ENCODE data around the gene TRAPPC4. TPM values are rescaled to one million over a fixed set of nuclear protein-coding genes. Genes with fewer than 3 reads are reported as not detected.
"Not testable (repeated sequence)": the region's sequence is repeated elsewhere in the genome, so short reads cannot be mapped to it uniquely, and the experiment has no call there.

TRAPPC4 gene
- total RNA-seq, 1 donor from 2014 or later, result 73.1 TPM

- H3K4me1 Mint-ChIP-seq (ENCODE audit: unreplicated experiment), result peaks cover 7% of the 10 kb centered on the region
- no peak overlapping the region for H3K4me3 Mint-ChIP-seq
- H3K27ac Mint-ChIP-seq, result no peak overlapping the region
- DNase-seq (ENCODE audit: extremely low spot score, unreplicated experiment), result no peak
- H3K9me3 Mint-ChIP-seq, result no peaks in the 10 kb centered on the region
- peak; percentile 19 for TF ChIP-seq CTCF (conservative IDR thresholded peaks at IDR 0.05)
- peaks cover 7% of the 10 kb centered on the region for H3K27me3 Mint-ChIP-seq
- H3K36me3 Mint-ChIP-seq, result no peaks in the 10 kb centered on the region
These were observed 39.1 kb upstream of the TRAPPC4 start for GRCh38 chr11:118979434-118979833.

- Mint-ChIP-seq H3K27me3 (peaks cover 3% of the 10 kb centered on the region), H3K4me3 (no peak overlapping the region), H3K9me3 (no peaks in the 10 kb centered on the region), H3K4me1 (ENCODE audit: unreplicated experiment) (peaks cover 7% of the 10 kb centered on the region), H3K27ac (no peak overlapping the region), H3K36me3 (no peaks in the 10 kb centered on the region)
- TF ChIP-seq CTCF (conservative IDR thresholded peaks at IDR 0.05), result no peak
- no peak for DNase-seq (ENCODE audit: extremely low spot score, unreplicated experiment)
These were observed 38.2 kb upstream of the TRAPPC4 start for GRCh38 chr11:118980191-118980881.

GRCh38 chr11:118984337-118984736 lies 34.2 kb upstream of the TRAPPC4 start:
- not testable (repeated sequence) for DNase-seq (ENCODE audit: extremely low spot score, unreplicated experiment); H3K4me1 Mint-ChIP-seq (ENCODE audit: unreplicated experiment); H3K9me3 Mint-ChIP-seq; H3K36me3 Mint-ChIP-seq; H3K4me3 Mint-ChIP-seq; H3K27me3 Mint-ChIP-seq; H3K27ac Mint-ChIP-seq

- Mint-ChIP-seq H3K27ac (no peak overlapping the region), H3K4me3 (no peak overlapping the region), H3K36me3 (no peaks in the 10 kb centered on the region), H3K27me3 (no peaks in the 10 kb centered on the region), H3K4me1 (ENCODE audit: unreplicated experiment) (peaks cover 1% of the 10 kb centered on the region), H3K9me3 (no peaks in the 10 kb centered on the region)
- no peak for DNase-seq (ENCODE audit: extremely low spot score, unreplicated experiment)
- no peak for TF ChIP-seq CTCF (conservative IDR thresholded peaks at IDR 0.05)
These were observed 33.7 kb upstream of the TRAPPC4 start for GRCh38 chr11:118984825-118985224.

GRCh38 chr11:118988280-118988679 lies 30.3 kb upstream of the TRAPPC4 start:
- Mint-ChIP-seq H3K4me1 (ENCODE audit: unreplicated experiment) (no peaks in the 10 kb centered on the region), H3K36me3 (no peaks in the 10 kb centered on the region), H3K4me3 (no peak overlapping the region), H3K27ac (peak overlapping the region; percentile 51), H3K9me3 (no peaks in the 10 kb centered on the region), H3K27me3 (no peaks in the 10 kb centered on the region)
- no peak for TF ChIP-seq CTCF (conservative IDR thresholded peaks at IDR 0.05)
- DNase-seq (ENCODE audit: extremely low spot score, unreplicated experiment), result no peak

- H3K27me3 Mint-ChIP-seq; H3K4me3 Mint-ChIP-seq; H3K4me1 Mint-ChIP-seq (ENCODE audit: unreplicated experiment); DNase-seq (ENCODE audit: extremely low spot score, unreplicated experiment); H3K9me3 Mint-ChIP-seq; H3K27ac Mint-ChIP-seq; H3K36me3 Mint-ChIP-seq: not testable (repeated sequence)
These were observed 27.0 kb upstream of the TRAPPC4 start for GRCh38 chr11:118991486-118992038.
